ENCODE measurements around the gene CDH22.

The CDH22 gene

GRCh38 chr20:46344488-46345162, 36.3 kb upstream of the CDH22 start:
- no peak for DNase-seq

GRCh38 chr20:46343975-46344357, 35.7 kb upstream of the CDH22 start:
- no peak for DNase-seq

- DNase-seq = no peak
Observed at GRCh38 chr20:46343348-46343974, 35.2 kb upstream of the CDH22 start.

GRCh38 chr20:46342451-46343347, 34.4 kb upstream of the CDH22 start:
- DNase-seq = no peak

- no peak for DNase-seq
Observed at GRCh38 chr20:46342010-46342378, 33.7 kb upstream of the CDH22 start.

- DNase-seq = peak in 3 of 56 donors; percentile 24 to 44 (median 28)
Observed at GRCh38 chr20:46341074-46342009, 33.0 kb upstream of the CDH22 start.

GRCh38 chr20:46339037-46339436, 30.7 kb upstream of the CDH22 start:
- DNase-seq = no peak

GRCh38 chr20:46336735-46337134, 28.4 kb upstream of the CDH22 start:
- DNase-seq = no peak

- no peak for DNase-seq
Observed at GRCh38 chr20:46334303-46334904, 26.1 kb upstream of the CDH22 start.

GRCh38 chr20:46333161-46333991, 25.1 kb upstream of the CDH22 start:
- DNase-seq = no peak

GRCh38 chr20:46332373-46333160, 24.3 kb upstream of the CDH22 start:
- peak in 1 of 56 donors; percentile 34 for DNase-seq

- DNase-seq = no peak
Observed at GRCh38 chr20:46331611-46332361, 23.5 kb upstream of the CDH22 start.

GRCh38 chr20:46330831-46331371, 22.6 kb upstream of the CDH22 start:
- DNase-seq = no peak

- peak in 1 of 56 donors; percentile 37 for DNase-seq
Observed at GRCh38 chr20:46330072-46330763, 21.9 kb upstream of the CDH22 start.

GRCh38 chr20:46328200-46328882, 20.0 kb upstream of the CDH22 start:
- DNase-seq = no peak

- no peak for DNase-seq
Observed at GRCh38 chr20:46327557-46327956, 19.3 kb upstream of the CDH22 start.

GRCh38 chr20:46325789-46326188, 17.5 kb upstream of the CDH22 start:
- DNase-seq = no peak
